Measurements from ENCODE around the gene TBRG4.
"Not testable (repeated sequence)": the region's sequence is repeated elsewhere in the genome, so short reads cannot be mapped to it uniquely, and the experiment has no call there.

Gene TBRG4

GRCh38 chr7:45111298-45112223, at the start of gene TBRG4:
Gene TBRG4 (minus strand): TSS chr7:45111697. CDS start chr7:45109237, 2,460 bp downstream.
- peak; percentile 97 for DNase-seq
- in situ Hi-C loops (cut with MboI; ENCODE audit: low pct_unique_long_range_greater_than_20kb, low sequenced_read_pairs), result no loop called here

DNA sequence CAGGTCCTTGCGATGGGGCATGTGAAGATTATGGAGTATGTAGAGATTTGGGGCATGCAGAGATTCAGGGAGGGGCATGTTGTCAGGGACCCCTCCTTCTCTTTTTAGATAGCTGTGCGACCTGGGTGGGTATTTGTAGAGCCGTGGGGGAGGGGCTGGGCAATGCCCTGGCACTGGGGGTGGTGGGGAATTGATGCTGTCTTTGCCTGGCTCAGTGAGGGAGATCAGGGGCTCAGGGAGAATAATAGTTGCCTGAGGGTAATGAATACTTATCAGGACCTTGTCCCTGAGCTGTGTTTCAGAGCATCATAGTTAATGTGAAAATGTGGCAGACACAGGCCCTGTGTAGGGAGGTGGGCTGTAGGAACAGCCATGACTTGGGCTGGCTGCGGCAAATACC, 49.6 kb upstream of the TBRG4 start:
- in situ Hi-C loops (cut with MboI; ENCODE audit: low pct_unique_long_range_greater_than_20kb, low sequenced_read_pairs), result no loop called here
- no peak for DNase-seq

- DNase-seq, result peak; percentile 30
- in situ Hi-C loops (cut with MboI; ENCODE audit: low pct_unique_long_range_greater_than_20kb, low sequenced_read_pairs), result no loop called here
Observed at GRCh38 chr7:45160417-45160881, 49.0 kb upstream of the TBRG4 start.

DNA sequence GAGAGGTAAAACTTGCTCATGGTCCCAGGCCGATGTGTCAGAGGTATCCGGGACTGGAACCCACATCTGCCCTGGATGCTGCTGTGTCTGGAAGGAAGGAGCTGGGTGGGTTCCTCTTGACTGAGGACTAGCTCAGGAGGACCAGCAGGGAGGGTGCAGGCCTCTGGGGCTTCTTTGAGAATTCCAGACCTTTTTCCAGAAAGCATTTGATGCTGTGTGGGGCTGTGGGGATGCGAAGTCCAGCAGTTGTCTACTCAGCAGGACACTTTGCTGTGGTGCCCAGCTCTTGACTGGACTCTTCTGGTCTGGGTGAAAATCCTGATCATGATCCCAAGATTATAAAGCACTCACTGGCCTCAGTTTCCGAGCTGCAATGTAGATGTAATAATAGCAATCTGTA, 47.8 kb upstream of the TBRG4 start:
- DNase-seq, result no peak
- in situ Hi-C loops (cut with MboI; ENCODE audit: low pct_unique_long_range_greater_than_20kb, low sequenced_read_pairs), result loop anchor here (10.0 kb wide), 1 partner anchor 96 kb away; no protein-coding TSS in a partner anchor

GRCh38 chr7:45158471-45158870, 47.0 kb upstream of the TBRG4 start:
- in situ Hi-C loops (cut with MboI; ENCODE audit: low pct_unique_long_range_greater_than_20kb, low sequenced_read_pairs), result loop anchor here (10.0 kb wide), 1 partner anchor 96 kb away; no protein-coding TSS in a partner anchor
- no peak for DNase-seq

- in situ Hi-C loops (cut with MboI; ENCODE audit: low pct_unique_long_range_greater_than_20kb, low sequenced_read_pairs), result loop anchor here (10.0 kb wide), 1 partner anchor 97 kb away; no protein-coding TSS in a partner anchor
- DNase-seq, result no peak
Observed at GRCh38 chr7:45157653-45158401, 46.3 kb upstream of the TBRG4 start, which contains the start of gene RAMP3. Gene RAMP3 (plus strand): TSS chr7:45157791. CDS start chr7:45157829, 38 bp downstream.

DNA sequence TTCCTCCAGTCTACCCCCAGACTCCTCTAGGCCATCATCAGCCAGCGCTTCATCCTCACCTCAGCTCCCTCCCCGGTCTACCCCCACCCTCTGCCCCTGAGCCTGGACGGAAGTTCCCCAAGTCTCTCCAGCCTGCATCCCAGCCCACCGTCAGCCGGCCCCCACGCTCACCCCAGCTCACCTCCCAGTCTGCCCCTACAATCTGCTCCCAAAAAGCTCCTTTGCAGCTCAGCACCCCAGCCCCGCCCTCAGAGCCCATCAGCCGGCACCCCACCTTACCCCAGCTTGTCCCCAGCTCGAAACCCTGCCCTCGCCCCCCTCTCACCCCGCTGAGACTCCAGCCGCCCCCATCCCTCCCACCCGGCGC, 45.8 kb upstream of the TBRG4 start:
- in situ Hi-C loops (cut with MboI; ENCODE audit: low pct_unique_long_range_greater_than_20kb, low sequenced_read_pairs), result loop anchor here (10.0 kb wide), 1 partner anchor 98 kb away; no protein-coding TSS in a partner anchor

DNA sequence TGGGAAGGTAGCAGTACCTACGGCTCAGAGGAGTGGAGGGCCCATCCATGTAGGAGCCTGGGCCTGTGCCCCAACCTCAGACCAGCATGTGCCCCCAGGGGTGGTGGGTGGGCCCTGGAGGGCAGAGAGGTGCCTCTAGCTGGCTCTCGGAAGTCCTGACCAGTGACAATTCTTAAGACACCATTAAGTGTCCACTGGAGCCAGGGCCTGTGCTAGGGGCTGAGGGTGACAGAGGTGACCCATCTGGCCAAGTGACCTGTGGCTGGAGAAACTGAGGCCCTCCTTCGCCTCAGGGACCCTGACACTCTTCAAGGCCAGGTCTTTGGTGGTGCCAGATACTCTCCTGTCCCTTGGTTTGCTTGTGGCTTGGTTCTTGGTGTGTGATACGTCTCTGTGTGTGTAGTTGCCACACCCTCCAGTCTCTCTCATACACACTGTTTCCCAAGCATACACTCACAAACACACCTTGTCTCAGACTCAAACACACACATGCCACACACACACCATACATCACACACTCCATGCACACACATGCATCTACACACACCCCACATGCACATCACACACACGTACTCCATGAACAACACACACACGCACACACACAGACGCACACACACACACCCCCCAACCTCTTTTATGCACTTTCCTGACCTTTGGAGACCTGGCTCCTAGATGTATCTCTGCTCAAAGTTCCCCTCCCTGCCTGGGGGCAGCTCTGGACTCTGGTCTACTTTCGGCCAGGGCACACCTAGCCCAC, 45.2 kb upstream of the TBRG4 start:
- DNase-seq, result no peak
- in situ Hi-C loops (cut with MboI; ENCODE audit: low pct_unique_long_range_greater_than_20kb, low sequenced_read_pairs), result loop anchor here (10.0 kb wide), 1 partner anchor 98 kb away; no protein-coding TSS in a partner anchor

More for the DNA sequence above, 45.8 kb upstream of the TBRG4 start:
- no peak for DNase-seq

DNA sequence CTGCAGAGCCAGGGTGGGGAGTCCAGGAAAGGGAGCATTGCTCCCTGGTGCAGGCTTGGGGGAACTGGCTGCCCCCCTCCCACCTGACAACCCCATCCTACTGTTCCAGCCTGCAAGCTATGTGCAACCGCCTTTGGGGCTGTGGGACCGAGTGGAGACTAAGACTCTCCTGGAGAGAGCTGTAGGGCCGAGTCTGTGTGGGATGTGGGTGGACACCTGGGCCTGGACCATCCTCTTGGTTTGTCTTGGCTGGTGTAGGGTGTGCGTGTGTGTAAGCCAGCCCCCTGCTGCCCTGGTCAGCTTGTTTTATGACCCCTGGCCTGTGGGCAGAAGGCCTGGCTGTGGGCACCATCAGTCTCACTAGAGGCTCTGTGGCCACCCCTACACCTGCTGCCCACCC, 44.4 kb upstream of the TBRG4 start:
- in situ Hi-C loops (cut with MboI; ENCODE audit: low pct_unique_long_range_greater_than_20kb, low sequenced_read_pairs), result loop anchor here (10.0 kb wide), 1 partner anchor 99 kb away; no protein-coding TSS in a partner anchor
- DNase-seq, result no peak

DNA sequence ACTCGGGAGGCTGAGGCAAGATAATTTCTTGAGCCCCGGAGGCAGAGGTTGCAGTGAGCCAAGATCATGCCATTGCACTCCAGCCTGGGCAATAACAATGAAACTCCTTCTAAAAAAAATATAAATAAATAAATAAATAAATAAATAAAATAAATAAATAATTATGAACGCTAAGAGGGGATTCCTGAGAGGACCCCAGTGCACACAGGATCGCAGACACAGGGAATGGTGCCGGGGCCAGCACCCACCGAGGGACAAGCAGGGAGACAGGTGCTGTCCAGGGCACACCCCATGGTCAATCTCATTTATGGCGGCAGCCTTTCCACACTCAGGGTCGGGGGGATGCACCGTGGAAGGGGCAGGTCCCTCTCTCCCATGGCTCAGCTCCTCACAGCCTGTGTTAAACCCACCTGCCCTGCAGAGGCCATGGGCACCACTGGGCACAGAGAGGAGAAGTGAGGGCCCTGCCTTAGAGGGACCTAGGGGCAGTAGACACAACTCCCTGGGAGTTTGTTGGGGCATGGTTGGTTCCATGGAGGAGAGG, 43.9 kb upstream of the TBRG4 start:
- in situ Hi-C loops (cut with MboI; ENCODE audit: low pct_unique_long_range_greater_than_20kb, low sequenced_read_pairs), result loop anchor here (10.0 kb wide), 1 partner anchor 99 kb away; no protein-coding TSS in a partner anchor

DNA sequence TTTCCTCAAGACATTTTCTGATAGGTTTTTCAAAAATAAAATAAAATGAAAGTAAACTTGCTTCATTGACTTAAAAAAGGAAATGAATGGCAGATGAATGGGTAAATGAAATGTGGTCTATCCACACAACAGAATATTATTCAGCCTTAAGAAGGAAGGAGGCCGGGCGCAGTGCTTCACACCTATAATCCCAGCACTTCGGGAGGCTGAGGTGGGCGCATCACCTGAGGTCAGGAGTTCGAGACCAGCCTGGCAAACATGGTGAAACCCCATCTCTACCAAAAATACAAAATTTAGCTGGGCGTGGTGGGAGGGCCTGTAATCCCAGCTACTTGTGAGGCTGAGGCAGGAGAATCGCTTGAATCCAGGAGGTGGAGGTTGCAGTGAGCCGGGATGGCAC, 42.4 kb upstream of the TBRG4 start:
- DNase-seq, result not testable (repeated sequence)
- in situ Hi-C loops (cut with MboI; ENCODE audit: low pct_unique_long_range_greater_than_20kb, low sequenced_read_pairs), result loop anchor here (10.0 kb wide), 1 partner anchor 101 kb away; no protein-coding TSS in a partner anchor

More for the DNA sequence above, 43.9 kb upstream of the TBRG4 start:
- DNase-seq, result no peak

- DNase-seq, result peak; percentile 47
- in situ Hi-C loops (cut with MboI; ENCODE audit: low pct_unique_long_range_greater_than_20kb, low sequenced_read_pairs), result loop anchor here (10.0 kb wide), 1 partner anchor 102 kb away; no protein-coding TSS in a partner anchor
Observed at GRCh38 chr7:45153233-45153632, 41.7 kb upstream of the TBRG4 start.

GRCh38 chr7:45151967-45152366, 40.5 kb upstream of the TBRG4 start:
- in situ Hi-C loops (cut with MboI; ENCODE audit: low pct_unique_long_range_greater_than_20kb, low sequenced_read_pairs), result loop anchor here (10.0 kb wide), 1 partner anchor 103 kb away; no protein-coding TSS in a partner anchor
- DNase-seq, result no peak

DNA sequence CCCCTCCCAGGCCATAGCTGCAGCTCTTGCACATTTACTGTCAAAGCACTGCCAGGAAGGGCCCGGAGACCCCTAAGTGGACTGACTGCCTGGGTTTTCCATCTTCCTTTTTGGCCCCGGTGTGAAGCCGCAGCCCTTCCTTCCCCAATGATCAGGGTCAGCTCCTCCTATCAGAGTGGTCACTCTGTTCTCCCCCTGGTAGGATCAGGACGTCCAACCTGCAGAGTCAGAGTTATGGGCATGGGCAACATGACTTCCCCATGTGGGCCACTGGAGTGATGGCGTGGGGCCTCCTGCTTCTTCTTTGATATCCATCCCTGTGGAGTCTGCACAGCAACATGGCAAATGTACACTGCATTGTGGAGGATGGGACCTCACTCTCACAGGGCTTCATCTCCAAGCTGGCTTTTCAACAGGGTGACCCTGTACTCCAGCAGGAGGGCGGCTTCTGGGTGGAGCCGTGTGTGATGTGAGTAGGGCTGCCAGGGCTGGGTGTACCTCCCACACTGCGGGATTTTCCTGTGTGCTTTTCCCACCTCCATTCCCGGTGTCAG, 39.7 kb upstream of the TBRG4 start:
- in situ Hi-C loops (cut with MboI; ENCODE audit: low pct_unique_long_range_greater_than_20kb, low sequenced_read_pairs), result loop anchor here (10.0 kb wide), 1 partner anchor 104 kb away; no protein-coding TSS in a partner anchor
- no peak for DNase-seq

- in situ Hi-C loops (cut with MboI; ENCODE audit: low pct_unique_long_range_greater_than_20kb, low sequenced_read_pairs), result loop anchor here (10.0 kb wide), 1 partner anchor 105 kb away; no protein-coding TSS in a partner anchor
- DNase-seq, result no peak
Observed at GRCh38 chr7:45150199-45150598, 38.7 kb upstream of the TBRG4 start.

GRCh38 chr7:45149606-45150005, 38.1 kb upstream of the TBRG4 start:
- DNase-seq, result no peak
- in situ Hi-C loops (cut with MboI; ENCODE audit: low pct_unique_long_range_greater_than_20kb, low sequenced_read_pairs), result loop anchor here (10.0 to 25.0 kb wide), 2 partner anchors 105 to 562 kb away; partner anchors contain the start of gene TMED4

DNA sequence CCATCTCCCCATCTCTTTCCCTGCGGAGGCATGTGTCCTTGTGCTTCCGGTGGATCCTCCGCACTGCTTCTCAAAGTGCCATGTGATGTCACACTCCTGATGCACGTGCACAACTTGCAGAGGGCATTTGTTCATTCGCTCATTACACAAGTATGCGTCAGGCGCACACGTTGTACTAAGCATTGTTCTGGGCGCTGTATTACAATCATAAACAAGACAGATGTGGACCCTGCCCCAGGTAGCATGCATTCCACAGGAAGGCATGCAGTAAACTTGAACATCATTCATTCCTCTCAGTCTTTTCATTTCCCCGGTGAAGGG, 37.1 kb upstream of the TBRG4 start:
- DNase-seq, result no peak
- in situ Hi-C loops (cut with MboI; ENCODE audit: low pct_unique_long_range_greater_than_20kb, low sequenced_read_pairs), result loop anchor here (25.0 kb wide), 1 partner anchor 561 kb away; the partner anchor contains the start of gene TMED4
